HG02759 (cell line): ENCODE data around the gene SNX25.
"Not testable (repeated sequence)": the region's sequence is repeated elsewhere in the genome, so short reads cannot be mapped to it uniquely, and the experiment has no call there.

Source experiments
- ATAC-seq: cut with Tn5 transposase; IDR thresholded peaks from one replicate; pipeline ENCODE4 v1.9.1; 2021; ENCODE audit warnings: mild to moderate bottlenecking, moderate library complexity; ENCODE audit not compliant: unreplicated experiment

The SNX25 gene

GRCh38 chr4:185229021-185229818 is 19.8 kb downstream of the SNX25 start:
- ATAC-seq: no peak

GRCh38 chr4:185232370-185232769 is 23.0 kb downstream of the SNX25 start:
- no peak for ATAC-seq

- ATAC-seq: no peak
These were observed 25.9 kb downstream of the SNX25 start for GRCh38 chr4:185235119-185235842.

GRCh38 chr4:185235843-185236503 is 26.6 kb downstream of the SNX25 start:
- ATAC-seq: no peak

GRCh38 chr4:185237175-185237574 is 27.8 kb downstream of the SNX25 start:
- no peak for ATAC-seq

GRCh38 chr4:185238215-185238681 is 28.9 kb downstream of the SNX25 start:
- ATAC-seq: no peak

- no peak for ATAC-seq
These were observed 29.4 kb downstream of the SNX25 start for GRCh38 chr4:185238750-185239149.

- ATAC-seq: not testable (repeated sequence)
These were observed 31.1 kb downstream of the SNX25 start for GRCh38 chr4:185240486-185240885.

- ATAC-seq: no peak
These were observed 33.5 kb downstream of the SNX25 start for GRCh38 chr4:185242749-185243533.

- no peak for ATAC-seq
These were observed 34.5 kb downstream of the SNX25 start for GRCh38 chr4:185243879-185244278.

GRCh38 chr4:185244763-185245162 is 35.4 kb downstream of the SNX25 start:
- ATAC-seq: no peak

GRCh38 chr4:185246453-185246852 is 37.1 kb downstream of the SNX25 start:
- ATAC-seq: no peak

GRCh38 chr4:185247151-185247550 is 37.8 kb downstream of the SNX25 start:
- ATAC-seq: no peak

GRCh38 chr4:185248393-185249039 is 39.1 kb downstream of the SNX25 start:
- ATAC-seq: no peak

GRCh38 chr4:185249105-185249504 is 39.7 kb downstream of the SNX25 start:
- no peak for ATAC-seq

GRCh38 chr4:185254434-185254833 is 45.0 kb downstream of the SNX25 start:
- ATAC-seq: no peak

- ATAC-seq: peak; percentile 56
These were observed 46.5 kb downstream of the SNX25 start for GRCh38 chr4:185255868-185256267.

- no peak for ATAC-seq
These were observed 47.0 kb downstream of the SNX25 start for GRCh38 chr4:185256446-185256845.

GRCh38 chr4:185257086-185257485 is 47.7 kb downstream of the SNX25 start:
- ATAC-seq: no peak

GRCh38 chr4:185257694-185258093 is 48.3 kb downstream of the SNX25 start:
- ATAC-seq: no peak
